GM21367 (cell line): ENCODE measurements around the gene SRGAP3.
"Not testable (repeated sequence)": the region's sequence is repeated elsewhere in the genome, so short reads cannot be mapped to it uniquely, and the experiment has no call there.

ENCODE experiments used
- ATAC-seq: cut with Tn5 transposase; IDR thresholded peaks from one replicate; pipeline ENCODE4 v1.9.1; 2021; ENCODE audit not compliant: unreplicated experiment

SRGAP3 gene

DNA sequence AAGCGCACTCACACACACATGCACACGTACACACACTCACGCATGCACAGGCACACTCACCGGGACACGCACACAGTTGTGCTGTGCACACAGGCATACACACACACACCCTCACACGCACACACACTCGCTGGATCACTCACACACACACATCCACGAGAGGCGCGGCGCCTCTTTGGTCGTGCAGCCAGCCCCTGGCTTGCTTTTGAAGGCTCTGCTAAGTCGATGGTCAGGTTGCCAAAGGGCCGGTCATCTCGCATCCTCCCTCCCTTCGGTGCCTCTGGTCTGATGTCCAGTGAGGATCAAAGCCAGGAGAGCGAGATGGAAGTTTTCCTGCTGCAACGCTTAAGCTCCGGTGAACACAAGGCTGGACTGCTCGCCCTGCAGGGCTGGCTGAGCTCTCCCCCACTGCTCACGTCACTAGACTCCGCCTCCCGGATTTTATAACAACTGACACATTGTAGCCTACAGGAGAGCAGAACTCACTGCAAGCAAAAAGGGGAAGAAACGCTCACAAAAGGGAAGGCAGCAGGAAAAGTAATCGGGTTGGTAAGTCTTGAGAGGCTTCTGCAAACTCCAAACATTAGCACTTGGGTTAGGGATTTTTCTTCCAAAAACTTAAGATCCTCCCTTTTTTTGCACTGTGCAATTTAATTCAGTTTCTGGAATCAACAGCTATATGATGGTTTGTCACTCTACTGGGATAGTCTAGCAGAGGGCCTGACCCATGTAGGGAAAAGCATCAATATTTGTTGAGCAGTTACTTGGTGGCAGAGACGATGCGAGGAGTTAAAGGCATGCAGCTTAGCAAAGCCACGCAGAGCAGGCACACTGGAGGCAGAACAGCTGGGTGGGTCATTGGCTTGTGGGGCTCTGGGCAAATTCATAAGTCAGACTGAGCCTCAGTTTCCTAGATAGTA is at the start of gene SRGAP3:
SRGAP3 (minus strand) TSS at position 374 of the 920 bp plus-strand sequence. CDS start 695 bp downstream, outside the sequence.
- ATAC-seq, result peak; percentile 100

DNA sequence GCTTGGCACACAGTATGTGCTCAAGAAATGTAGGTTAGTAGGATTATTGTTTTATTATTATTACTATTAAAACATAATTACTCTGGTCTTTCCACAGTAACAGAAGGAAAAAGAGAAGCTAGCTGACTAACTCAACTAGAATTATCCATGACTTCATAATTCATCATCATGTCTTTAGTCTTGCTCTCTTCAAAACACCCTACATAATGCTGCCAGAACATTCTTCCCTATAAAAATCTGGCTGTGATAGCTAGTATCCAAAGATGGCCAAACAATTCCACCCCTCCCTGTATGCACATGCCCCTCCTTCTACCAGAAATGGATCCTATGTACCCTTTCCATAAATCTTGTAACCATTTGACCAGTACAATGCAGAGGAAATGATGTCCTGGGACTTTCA is 48.8 kb upstream of the SRGAP3 start:
- no peak for ATAC-seq

DNA sequence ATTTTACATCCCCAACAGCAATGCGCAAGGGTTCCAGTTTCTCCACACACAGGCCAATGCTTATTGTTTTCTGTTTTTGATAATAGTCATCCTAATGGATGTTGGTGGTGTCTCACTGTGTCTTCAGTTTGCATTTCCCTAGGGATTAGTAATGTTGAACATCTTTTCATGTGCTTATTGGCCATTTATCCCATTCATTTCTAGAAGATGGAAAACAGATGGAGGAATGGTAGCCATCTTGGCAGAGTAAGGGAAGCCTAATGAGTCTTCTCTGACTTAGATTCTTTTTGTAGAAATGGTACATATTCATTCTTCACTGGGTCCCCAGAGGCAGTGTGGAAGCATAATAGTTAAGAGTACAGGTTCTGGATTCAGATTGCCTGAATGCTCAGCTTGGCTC is 46.8 kb upstream of the SRGAP3 start:
- no peak for ATAC-seq

DNA sequence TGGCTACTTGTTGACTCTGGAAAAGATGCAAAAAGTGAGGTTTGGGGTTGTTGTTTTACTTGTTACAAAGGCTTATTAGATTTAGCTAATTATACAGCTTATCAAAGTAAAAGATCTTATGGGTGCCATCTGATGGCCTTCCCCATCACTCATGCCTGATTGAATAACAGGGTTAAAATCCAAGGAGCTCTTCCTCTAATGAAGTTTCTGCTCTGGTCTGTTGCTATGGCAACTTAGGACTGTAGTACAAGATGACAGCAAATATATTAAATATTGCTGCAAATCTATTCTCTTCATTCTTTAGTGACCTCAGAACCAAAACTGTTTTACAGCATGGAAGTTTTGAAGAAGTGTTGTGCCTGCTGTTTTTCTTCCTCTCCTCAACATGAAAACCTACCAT is 45.6 kb upstream of the SRGAP3 start:
- no peak for ATAC-seq

DNA sequence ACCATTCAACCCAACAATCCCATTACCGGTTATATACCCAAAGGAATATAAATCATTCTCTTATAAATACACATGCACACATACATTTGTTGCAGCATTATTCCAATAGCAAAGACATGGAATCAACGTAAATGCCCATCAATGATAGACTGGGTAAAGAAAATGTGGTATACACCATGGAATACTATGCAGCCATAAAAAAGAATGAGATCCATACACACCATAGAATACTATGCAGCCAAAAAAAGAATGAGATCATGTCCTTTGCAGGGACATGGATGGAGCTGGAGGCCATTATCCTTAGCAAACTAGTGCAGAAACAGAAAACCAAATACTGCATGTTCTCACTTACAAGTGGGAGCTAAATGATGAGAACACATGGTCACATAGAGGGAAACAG is 44.5 kb upstream of the SRGAP3 start:
- ATAC-seq, result not testable (repeated sequence)

DNA sequence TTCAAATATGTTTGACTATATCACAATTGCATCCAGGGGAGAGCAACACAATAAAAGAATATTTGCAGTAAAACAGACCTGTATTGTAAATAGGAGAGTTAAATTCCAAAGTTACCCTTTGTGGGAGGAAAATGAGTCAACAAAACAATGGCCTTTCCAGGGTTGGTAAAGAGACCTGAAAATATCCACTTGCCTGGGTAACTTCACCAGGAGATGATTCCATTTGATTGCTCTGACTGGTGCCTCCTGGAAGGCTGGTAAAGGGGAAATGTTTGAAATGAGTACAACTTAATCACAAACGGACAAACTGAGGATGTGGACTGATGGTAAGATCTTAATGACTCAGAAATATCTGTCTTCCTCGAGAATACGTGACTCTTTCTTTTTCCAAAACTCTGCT is 43.6 kb upstream of the SRGAP3 start:
- ATAC-seq, result no peak

DNA sequence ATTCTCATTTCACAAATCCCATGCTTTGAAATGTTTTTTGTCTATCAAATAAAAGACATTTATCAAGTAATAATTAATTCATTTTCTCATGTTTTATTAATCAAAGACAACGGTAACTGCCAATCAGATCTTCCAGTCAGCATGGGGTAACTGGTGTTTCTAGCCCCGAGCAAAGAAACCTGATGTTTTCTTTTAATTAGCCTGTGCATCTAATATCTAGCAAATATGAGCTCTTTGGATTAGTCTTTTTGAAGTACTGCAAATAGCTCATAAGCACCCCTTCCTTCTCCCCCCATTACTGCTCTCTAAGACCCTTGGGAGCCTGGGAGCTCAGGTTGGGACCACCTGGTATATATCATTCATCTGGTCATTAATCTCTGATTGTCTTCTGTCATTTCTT is 43.1 kb upstream of the SRGAP3 start:
- ATAC-seq, result no peak

DNA sequence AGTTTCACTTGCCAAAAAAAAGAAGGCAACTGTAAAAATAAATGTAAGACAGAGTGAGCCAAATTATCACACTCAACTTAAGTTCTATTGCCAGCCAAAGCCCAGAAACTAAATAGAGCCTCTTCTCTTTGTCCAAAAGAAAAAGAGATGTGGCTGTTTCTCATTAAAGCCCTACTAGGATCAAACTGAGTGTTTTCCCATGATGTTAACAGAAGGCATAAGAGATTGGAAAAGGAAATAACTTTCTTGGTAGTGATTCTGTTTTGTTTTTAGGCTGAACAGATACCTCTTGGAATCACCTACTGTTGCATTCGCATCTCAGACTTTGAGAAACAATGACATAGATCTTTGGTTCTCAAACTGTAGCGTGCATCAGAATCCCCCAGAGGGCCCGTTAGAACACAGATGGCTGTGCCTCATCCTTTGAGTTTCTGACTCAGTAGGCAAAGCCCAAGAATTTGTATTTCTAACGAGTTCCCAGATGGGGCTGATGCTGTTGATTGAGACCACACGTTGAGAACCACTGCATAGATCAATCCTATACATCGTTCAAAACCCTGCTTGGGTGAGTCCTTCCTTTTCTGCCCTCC is 42.5 kb upstream of the SRGAP3 start:
- ATAC-seq, result no peak

DNA sequence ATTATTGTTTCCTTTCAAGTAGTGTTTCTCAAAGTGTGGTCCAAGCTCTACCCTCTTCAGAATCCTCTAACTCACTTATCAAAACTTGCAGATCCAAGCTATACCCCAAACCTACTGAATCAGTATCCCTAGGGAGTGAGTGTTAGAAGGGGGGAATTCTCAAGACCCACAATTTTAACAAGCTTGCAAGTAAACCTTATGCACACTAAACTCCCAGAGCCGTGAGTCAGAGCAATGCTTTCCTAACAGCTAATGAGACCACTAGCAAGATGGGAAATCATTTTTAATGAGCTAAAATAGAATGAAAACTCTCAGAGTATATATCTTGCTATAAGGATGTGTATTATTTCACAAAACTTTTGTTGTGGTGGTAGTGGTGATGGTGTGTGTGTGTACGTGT is 41.1 kb upstream of the SRGAP3 start:
- ATAC-seq, result no peak

DNA sequence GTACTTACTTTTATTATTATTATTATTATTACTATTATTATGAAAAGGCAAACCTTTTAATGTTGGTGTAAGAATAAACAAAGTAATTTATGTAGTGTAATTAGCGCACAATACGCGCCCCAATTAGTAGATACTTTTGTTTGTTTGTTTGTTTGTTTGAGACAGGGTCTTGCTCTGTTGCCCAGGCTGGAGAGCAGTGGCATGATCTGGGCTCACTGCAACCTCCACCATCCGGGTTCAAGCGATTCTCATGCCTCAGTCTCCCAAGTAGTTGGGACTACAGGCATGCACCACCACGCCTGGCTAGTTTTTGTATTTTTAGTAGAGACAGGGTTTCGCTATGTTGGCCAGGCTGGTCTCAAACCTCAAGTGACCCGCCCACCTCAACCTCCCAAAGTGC is 32.1 kb upstream of the SRGAP3 start:
- ATAC-seq, result not testable (repeated sequence)

DNA sequence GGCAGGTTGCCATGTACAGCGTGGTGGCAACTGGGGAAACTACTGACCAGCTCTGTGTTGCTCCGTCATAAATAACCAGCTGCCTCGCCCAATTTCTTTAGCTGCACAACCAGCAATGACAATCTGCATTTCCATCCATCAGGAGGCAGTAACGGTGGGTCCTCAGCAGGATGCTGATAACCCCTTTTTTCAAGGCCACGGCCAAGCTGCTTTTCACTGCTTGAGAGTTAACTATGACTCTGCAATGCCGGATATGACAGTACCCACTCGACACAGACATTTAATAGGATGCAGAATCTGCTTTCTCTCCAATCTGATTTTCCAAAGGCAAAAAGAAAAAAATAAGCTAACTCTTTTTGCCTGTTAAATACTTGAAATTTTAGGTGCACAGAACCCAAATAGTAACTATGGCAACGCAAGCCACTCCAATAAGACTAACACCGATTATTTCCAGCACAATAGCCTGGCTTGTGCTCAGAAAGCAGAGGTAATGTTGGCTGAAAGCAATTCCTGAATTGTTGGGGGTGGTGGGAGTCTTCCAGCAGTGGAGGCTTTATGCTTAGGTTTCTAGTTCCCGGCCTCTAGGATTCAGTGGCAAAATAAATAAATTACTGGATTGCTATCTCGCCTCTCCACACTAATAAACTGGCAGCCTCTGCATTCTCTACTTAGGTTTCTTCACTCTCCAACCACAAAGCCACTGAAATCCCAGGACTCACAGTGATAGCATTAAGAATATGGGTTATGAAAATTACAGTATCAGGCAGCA is 31.2 kb upstream of the SRGAP3 start:
- no peak for ATAC-seq

DNA sequence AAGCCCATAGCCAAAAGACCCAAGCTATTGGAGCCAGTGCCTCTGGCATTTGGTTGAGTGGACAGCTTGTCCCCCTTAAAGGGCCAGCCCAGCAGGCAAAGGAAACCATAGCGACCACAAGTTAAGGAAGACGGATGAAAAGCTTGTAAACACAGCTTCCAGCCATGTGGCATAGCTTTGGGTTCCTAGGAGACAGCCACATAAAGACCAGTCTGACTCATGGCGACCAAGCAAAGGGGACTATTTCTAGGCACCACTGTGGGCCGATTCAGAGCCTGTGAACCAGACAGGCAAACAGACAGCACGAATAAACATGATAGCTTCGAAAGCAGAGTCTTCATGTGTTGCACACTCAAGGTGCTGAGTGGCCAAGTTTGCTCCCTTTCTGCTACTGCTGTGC is 30.5 kb upstream of the SRGAP3 start:
- no peak for ATAC-seq

DNA sequence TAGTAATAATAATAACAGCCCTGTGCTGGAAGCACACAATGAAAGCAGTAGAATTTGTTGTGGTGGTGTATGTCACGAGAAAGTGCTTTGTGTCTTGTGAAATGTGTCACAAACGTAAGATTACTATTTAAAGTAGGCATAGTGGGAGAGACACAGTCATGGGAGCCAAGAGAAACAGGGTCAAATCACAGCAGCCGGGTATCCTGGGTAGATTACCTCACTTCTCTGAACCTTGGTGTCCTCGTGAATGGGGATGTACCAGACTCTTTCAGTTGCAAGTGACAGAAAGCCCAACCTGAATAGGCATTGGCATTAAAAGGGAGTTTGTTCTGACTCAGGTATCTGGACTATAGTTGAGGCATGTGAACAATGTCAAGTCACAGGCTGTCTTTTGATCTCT is 29.1 kb upstream of the SRGAP3 start:
- no peak for ATAC-seq

DNA sequence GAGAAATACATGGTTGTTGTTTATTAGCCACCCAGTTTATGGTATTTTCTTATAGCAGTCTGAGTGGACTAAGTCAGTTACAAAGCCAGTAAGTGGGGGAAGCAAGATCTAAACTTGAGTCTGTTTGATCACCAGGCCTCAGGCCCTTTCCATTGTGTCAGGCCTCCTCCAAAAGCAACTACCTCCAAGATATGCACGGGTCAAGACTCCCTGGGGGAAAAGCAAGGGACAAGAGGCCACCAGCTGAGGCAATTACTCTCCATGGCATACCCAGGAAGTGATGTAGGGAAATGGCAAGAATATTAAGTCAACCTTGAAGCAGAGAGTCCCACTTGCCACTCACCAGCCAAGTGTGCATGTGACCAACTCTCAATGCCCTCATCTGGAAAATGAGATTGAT is 28.6 kb upstream of the SRGAP3 start:
- no peak for ATAC-seq

DNA sequence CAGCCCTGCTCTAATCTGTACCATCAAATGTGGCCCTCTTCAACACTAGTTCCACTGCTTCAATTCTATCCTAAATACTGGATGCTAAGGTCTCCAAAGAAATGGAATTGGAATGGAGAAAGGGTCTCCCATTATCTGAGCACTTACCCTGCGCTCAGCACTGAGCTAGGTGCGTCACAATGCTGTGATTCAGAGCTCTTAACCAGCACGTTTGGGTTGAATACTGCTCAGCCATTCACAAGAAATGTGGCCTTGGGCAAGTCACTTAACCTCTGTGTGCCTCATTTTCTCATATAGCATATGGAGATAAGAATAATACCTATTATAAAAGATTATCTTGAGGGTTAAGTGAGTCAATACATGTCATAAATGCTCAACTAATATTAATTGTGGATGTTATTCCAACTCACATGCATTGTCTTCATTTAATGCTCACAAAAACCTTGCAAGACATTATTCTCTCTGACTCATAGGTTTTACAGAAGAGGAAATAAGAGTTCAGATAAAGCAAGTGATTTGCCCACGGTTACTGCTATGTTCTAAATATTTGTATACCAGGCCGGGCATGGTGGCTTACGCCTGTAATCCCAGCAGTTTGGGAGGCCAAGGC is 27.4 kb upstream of the SRGAP3 start:
- no peak for ATAC-seq

DNA sequence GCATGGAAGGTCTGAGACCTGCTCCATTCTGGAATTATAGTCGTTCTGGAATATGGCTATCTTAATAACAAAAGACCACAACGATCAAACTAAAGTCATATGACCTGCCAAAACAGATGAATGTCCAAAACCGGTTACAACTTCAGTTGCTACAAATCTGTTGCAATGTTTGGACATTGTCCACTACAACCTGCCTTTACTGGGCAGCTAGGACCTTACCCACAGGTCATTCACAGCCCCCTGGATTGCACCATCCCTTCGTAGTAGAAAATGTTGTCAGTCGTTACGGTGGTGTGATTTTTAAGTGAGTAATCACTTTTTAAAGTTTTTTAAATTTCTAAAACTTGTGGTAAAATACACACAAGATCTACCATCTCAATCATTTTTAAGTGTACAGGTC is 22.5 kb upstream of the SRGAP3 start:
- ATAC-seq, result no peak

DNA sequence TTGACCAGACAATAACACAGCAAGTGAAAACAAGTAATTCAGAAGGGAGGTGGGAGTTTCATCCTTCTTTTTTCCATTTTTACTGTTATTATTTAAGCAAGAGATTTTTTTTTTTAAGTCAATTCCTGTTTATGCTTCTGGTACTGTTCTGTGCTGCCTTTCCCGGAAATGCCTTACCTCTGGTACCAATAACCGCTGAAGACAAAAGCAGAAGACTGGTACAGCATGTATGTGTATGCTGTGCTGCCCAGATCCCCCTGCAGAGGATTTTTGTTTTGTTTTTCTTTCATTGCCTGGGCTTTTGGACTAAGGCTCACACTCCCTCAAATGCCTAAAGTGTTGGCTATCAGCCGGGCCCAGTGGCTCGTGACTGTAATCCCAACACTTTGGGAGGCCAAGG is 21.3 kb upstream of the SRGAP3 start:
- ATAC-seq, result no peak

DNA sequence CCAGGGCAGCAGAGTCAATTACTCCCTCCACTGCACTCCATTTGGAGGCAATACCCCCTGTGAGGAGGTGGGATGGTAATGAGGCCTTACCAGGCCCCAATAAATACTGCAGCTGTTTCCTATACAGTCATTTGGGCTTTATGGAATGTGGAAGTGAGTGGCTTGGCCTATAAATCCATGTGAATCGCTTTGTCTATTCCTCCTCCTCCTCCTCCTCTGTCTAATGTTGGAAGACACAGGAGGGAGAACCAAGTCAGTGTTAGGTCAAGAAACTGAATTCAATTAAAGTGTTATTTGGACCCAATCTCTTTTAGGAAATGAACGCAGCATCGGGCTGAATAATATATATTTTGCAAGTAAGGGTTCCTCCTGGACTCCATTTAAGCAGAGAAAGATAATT is 17.3 kb upstream of the SRGAP3 start:
- no peak for ATAC-seq

DNA sequence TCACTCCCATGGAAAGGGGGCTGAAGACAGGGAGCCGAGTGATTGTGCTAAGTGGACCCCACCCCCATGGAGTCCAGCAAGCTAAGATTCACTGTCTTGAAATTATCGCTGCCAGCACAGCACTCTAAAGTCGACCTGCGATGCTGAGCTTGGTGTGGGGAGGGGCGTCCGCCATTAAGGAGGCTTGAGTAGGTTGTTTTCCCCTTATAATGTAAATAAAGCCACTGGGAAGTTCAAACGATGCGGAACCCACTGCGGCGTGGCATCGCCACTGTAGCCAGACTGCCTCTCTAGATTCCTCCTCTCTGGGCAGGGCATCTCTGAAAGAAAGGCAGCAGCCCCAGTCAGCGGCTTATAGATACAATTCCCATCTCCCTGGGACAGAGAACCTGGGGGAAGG is 10.9 kb upstream of the SRGAP3 start:
- ATAC-seq, result no peak

DNA sequence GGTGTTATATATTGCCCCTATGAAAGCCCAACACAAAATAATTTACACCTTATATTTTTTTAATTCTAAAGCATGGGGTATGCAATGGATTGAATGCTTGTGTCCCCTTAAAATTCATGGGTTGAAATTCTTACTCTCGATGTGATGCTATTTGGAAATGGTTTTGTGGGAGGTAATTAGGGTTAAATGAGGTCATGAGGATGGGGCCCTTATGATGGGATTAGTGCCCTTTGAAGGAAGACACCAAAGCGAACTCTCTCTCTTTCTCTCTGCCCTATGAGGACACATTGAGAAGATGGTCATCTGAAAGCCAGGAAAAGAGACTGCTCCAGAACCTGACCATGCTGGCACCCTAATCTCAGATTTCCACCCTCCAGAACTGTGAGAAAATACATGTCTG is 7.6 kb upstream of the SRGAP3 start:
- ATAC-seq, result no peak

DNA sequence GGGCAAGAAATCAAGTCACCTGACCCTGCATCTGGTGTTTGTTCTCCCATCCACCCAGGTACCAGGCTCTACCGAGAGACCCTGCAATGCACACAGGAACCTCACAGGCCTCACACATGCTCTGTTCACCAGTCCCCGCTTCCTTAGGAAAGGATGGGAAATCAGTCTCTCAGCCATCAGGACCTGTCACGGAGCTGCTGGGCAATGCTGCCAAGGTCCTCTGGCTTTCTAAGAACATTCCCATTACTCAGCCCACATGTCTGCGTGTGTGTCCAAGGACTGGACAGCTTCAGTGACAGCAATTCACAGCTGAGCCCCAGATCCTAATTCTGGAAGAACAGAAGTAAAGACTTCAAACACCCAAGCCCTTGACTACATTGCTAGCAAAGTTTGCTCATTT is 6.5 kb upstream of the SRGAP3 start:
- ATAC-seq, result no peak
